ENCODE results near the gene NCLN. TPM values are rescaled to one million over a fixed set of nuclear protein-coding genes. Genes with fewer than 3 reads are reported as not detected.
A peak's percentile ranks its signal among the peaks of the same experiment; 100 is the strongest.

The NCLN gene
- total and polyA plus RNA-seq, 3 experiments from 2014 or later, result 47.4 to 96.0 (median 94.7) TPM

DNA sequence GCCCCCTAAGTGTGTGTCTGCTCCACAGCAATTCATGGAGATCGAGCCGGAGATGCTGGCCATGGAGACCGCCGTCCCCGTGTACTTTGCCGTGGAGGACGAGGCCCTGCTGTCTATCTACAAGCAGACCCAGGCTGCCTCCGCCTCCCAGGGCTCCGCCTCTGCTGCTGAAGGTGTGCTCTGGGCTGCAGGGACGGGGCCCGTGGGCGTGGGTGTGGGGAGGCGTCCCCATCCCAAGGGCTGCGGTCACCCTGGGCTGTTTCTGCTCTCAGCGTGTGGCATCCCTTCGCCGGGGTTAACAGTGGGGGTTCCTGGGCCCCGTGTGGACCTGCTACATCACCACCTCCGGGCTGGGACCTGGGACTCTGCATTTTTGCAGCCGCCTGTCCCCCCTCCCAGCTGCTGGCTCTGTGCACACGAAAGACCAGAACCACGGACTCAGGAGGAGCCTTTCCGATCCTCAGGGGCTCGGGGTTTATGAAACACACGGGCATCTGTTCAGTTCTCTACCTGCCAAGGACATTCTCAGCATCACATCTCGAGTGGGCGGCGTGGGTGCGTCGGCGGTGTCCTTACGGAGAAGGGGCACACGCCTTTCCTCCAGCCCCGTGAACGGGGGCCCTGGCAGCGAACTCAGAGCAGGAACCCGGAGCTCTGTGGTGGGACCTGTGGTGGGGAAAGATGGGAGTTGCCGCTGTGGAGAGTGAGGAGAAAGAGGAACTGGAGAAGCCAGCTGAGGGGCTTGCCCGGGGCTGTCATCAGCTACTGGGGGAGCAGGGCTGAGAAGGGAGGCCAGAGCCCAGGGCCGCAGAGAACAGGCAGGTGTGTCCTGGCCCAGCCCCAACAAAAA, 7.8 kb downstream of the NCLN start:
- Mint-ChIP-seq H3K4me3 (no peak overlapping the region), H3K27ac (no peak overlapping the region), H3K36me3 (peaks cover 0 to 38% (median 7%) of the 10 kb centered on the region in 3 donors), H3K27me3 (peaks cover 0 to 1% of the 10 kb centered on the region in 2 donors), H3K9me3 (no peaks in the 10 kb centered on the region), H3K4me1 (peaks cover 13 to 14% (median 14%) of the 10 kb centered on the region in 3 donors)
- H3K4me1 ChIP-seq (ENCODE audit: insufficient read depth, low read length), result peaks cover 11% of the 10 kb centered on the region
- ChIA-PET POLR2A (interaction anchor here (0.6 kb wide), 1 partner anchor 350 kb away, joined by 4 read pairs; no protein-coding TSS in a partner anchor), CTCF (interaction anchor here (1.0 kb wide), 1 partner anchor 9 kb away, joined by 3 read pairs; no protein-coding TSS in a partner anchor)
- no peak overlapping the region for H3K27ac ChIP-seq (ENCODE audit: low read depth, low read length)
- H3K9me3 ChIP-seq (ENCODE audit: low read length), result no peaks in the 10 kb centered on the region
- DNase-seq, result no peak
- no peak overlapping the region for H3K4me3 ChIP-seq (ENCODE audit: low read length)
- no peaks in the 10 kb centered on the region for H3K27me3 ChIP-seq (ENCODE audit: insufficient read depth, low read length, poor library complexity, severe bottlenecking)
- H3K36me3 ChIP-seq (ENCODE audit: insufficient read depth, low read length), result no peaks in the 10 kb centered on the region

DNA sequence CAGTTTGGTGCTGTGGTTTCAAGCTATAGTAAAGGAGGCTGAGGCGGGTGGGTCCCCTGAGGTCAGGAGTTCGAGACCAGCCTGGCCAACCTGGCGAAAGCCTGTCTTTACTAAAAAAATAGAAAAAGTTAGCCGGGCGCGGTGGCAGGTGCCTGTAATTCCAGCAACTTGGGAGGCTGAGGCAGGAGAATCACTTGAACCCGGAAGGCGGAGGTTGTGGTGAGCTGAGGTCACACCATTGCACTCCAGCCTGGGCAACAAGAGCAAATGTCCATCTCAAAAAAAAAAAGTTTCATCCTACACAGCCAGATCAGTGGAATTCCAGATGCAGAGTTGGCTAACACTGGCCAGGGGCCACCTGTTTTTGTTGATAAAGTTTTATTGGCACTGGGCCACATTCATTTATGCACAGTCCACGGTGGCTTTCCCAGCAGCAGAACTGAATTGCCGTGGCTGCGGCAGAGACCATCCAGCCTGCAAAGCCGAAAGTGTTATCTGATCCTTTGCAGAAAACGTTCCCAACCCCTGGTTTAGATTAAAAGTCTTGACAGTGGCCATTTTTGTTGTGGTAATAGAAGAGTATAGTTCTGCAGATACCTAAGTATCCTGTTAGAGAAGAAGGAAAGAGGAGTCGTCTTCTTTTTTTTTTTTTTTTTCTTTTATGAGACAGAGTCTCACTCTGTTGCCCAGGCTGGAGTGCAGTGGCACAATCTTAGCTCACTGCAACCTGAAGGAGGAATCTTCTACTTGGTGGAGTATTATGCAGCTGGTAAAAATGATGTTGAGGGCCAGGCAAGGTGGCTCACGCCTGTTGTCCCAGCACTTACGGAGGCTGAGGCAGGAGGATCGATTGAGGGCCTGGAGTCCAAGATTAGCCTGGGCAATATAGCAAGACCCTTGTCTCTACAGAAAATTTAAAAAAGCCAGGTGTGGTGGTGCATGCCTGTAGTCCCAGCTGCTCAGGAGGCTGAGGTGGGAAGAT, 8.7 kb downstream of the NCLN start:
- Mint-ChIP-seq H3K9me3 (no peaks in the 10 kb centered on the region), H3K4me1 (peaks cover 4 to 5% (median 5%) of the 10 kb centered on the region in 3 donors), H3K27me3 (peaks cover 0 to 1% of the 10 kb centered on the region in 2 donors), H3K27ac (peak overlapping the region in 2 of 8 donors; percentile 8 to 63), H3K36me3 (peaks cover 0 to 33% (median 7%) of the 10 kb centered on the region in 3 donors), H3K4me3 (peak overlapping the region in 1 of 7 donors; percentile 10)
- DNase-seq, result no peak
- Histone ChIP-seq H3K4me3 (ENCODE audit: low read length) (no peak overlapping the region), H3K27me3 (ENCODE audit: insufficient read depth, low read length, poor library complexity, severe bottlenecking) (no peaks in the 10 kb centered on the region), H3K9me3 (ENCODE audit: low read length) (no peaks in the 10 kb centered on the region), H3K27ac (ENCODE audit: low read depth, low read length) (no peak overlapping the region), H3K36me3 (ENCODE audit: insufficient read depth, low read length) (no peaks in the 10 kb centered on the region), H3K4me1 (ENCODE audit: insufficient read depth, low read length) (peaks cover 2% of the 10 kb centered on the region)
- POLR2A ChIA-PET, result interaction anchor here (0.6 kb wide), 2 partner anchors 55 to 351 kb away, joined by 4 read pairs; no protein-coding TSS in a partner anchor
- CTCF ChIA-PET, result interaction anchor here (0.7 to 1.0 kb wide), 2 partner anchors 8 to 252 kb away, joined by 3 to 4 read pairs; no protein-coding TSS in a partner anchor

DNA sequence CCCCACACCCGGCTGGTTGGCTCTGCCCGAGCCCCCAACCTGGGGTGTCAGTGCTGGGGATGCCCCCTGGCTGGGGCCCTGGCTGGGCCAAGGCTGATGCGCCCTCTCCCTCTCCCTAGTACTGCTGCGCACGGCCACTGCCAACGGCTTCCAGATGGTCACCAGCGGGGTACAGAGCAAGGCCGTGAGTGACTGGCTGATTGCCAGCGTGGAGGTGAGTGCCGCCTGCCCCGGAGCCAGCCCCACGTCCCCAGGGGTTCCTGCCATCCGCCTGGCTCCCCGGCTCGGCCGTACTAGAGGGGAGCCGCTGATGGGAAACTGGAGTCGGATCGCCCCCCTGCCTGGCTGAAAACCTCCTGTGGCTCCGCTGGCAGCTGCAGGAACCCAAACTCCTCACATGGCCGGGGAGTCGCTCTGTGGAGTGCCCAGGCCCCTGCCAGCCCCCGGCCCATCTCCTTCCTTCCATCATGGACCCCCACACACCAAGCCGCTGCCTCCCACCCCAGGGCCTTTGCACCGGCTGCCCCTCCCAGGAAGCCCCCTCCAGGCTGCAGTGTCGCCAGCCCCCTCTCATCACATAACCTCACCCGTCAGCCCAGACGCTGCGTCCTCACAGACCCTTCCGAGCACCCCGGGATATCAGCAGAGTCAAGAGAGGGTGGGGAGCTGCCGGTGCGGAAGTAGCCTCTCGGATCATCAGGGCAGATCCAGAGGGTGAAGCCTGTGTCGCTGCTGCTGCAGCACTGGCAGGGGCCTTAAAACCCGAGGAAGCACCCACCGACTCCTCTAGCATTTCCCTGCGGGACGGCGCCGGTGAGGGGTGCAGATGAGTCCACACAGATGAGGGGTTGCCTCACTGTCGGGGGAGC, 10.6 kb downstream of the NCLN start:
- H3K27ac ChIP-seq (ENCODE audit: low read depth, low read length), result no peak overlapping the region
- H3K4me1 ChIP-seq (ENCODE audit: insufficient read depth, low read length), result no peaks in the 10 kb centered on the region
- Mint-ChIP-seq H3K27ac (peak overlapping the region in 2 of 8 donors; percentile 29 to 64), H3K4me3 (no peak overlapping the region), H3K27me3 (peaks cover 0 to 1% of the 10 kb centered on the region in 2 donors), H3K4me1 (no peaks in the 10 kb centered on the region), H3K9me3 (no peaks in the 10 kb centered on the region), H3K36me3 (peaks cover 0 to 40% (median 5%) of the 10 kb centered on the region in 3 donors)
- H3K27me3 ChIP-seq (ENCODE audit: insufficient read depth, low read length, poor library complexity, severe bottlenecking), result no peaks in the 10 kb centered on the region
- no peaks in the 10 kb centered on the region for H3K36me3 ChIP-seq (ENCODE audit: insufficient read depth, low read length)
- no peak for DNase-seq
- POLR2A ChIA-PET, result no interaction called here
- CTCF ChIA-PET, result no interaction called here
- H3K4me3 ChIP-seq (ENCODE audit: low read length), result no peak overlapping the region
- H3K9me3 ChIP-seq (ENCODE audit: low read length), result no peaks in the 10 kb centered on the region

- Histone ChIP-seq H3K27me3 (ENCODE audit: insufficient read depth, low read length, poor library complexity, severe bottlenecking) (no peaks in the 10 kb centered on the region), H3K4me1 (ENCODE audit: insufficient read depth, low read length) (no peaks in the 10 kb centered on the region), H3K36me3 (ENCODE audit: insufficient read depth, low read length) (no peaks in the 10 kb centered on the region), H3K4me3 (ENCODE audit: low read length) (no peak overlapping the region), H3K27ac (ENCODE audit: low read depth, low read length) (no peak overlapping the region), H3K9me3 (ENCODE audit: low read length) (no peaks in the 10 kb centered on the region)
- Mint-ChIP-seq H3K27ac (peak overlapping the region in 2 of 8 donors; percentile 29 to 64), H3K36me3 (peaks cover 0 to 39% (median 5%) of the 10 kb centered on the region in 3 donors), H3K27me3 (peaks cover 0 to 1% of the 10 kb centered on the region in 2 donors), H3K9me3 (no peaks in the 10 kb centered on the region), H3K4me3 (no peak overlapping the region), H3K4me1 (no peaks in the 10 kb centered on the region)
- DNase-seq, result no peak
- POLR2A ChIA-PET, result no interaction called here
- CTCF ChIA-PET, result no interaction called here
Measured at GRCh38 chr19:3196933-3197205, 11.1 kb downstream of the NCLN start.

DNA sequence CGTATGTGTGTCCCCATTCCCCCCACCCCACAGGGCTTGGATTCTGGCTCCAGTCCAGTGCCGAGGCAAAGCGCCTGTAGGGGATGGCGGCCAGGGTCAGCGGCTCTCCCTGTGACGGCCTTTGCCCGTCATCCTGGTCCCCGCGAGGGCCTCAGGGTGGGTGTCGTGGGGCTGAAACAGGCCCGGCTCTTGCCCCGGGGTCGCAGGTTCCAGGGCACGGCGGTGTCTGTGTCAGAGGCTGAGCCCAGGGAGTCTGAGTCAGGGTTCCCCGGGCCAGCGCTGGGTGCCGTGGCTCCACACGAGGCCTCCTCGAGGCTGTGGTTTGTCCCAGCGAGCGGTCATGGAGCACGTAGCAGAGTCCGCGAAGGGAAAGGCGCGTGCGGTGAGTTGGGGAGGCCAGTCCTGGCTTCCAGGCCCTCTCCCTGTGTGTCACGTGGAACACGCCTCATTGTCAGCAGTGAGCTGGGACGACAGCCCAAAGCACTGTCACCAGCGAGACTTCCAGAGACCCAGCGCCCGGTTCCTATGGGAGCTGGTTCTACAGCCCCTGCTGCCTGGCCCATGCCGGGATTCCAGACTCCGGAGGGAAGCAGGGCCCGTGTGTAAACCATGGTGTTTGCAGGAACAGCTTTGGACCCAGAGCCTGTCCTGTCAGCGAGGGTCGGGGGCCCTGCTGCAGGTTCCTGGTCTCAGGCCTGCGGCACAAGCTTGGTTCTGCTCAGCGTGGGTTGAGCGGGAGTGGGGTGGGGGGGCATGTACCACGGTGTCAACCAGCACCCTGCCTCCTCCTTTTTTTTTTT, 13.4 kb downstream of the NCLN start:
- POLR2A ChIA-PET, result interaction anchor here (0.6 to 0.7 kb wide), 2 partner anchors 15 to 66 kb away, joined by 4 to 5 read pairs; no protein-coding TSS in a partner anchor

DNA sequence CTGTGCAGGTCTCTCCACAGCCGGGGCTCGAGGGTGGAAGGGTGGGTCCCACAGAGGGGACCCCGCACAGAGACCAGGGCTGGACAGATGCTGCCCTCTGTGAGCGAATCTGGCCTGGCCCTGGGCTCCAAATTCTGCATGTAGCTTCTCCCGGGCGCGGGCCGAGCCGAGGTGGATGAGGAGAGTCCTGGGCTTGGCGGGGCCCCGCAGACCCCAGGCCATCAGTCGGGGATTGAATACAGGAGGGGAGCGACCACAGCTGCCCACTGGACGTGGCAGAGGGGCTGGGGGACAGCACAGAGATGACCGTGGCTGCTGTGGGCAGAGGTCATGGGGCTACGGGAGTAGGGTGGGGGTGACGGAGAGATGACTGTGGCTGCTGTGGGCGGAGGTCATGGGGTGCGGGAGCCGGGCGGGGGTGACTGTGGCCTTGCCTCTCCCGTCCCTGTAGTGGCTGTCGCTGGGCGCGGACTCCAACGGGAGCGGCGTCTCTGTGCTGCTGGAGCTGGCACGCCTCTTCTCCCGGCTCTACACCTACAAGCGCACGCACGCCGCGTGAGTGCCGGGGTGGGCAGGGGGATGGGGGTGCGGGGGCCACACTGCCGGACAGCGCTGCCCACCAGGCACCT, 15.5 kb downstream of the NCLN start:
- Histone ChIP-seq H3K36me3 (ENCODE audit: insufficient read depth, low read length) (no peaks in the 10 kb centered on the region), H3K9me3 (ENCODE audit: low read length) (no peaks in the 10 kb centered on the region), H3K4me1 (ENCODE audit: insufficient read depth, low read length) (no peaks in the 10 kb centered on the region), H3K27me3 (ENCODE audit: insufficient read depth, low read length, poor library complexity, severe bottlenecking) (no peaks in the 10 kb centered on the region), H3K27ac (ENCODE audit: low read depth, low read length) (no peak overlapping the region), H3K4me3 (ENCODE audit: low read length) (no peak overlapping the region)
- POLR2A ChIA-PET, result no interaction called here
- Mint-ChIP-seq H3K27me3 (peaks cover 0 to 1% of the 10 kb centered on the region in 2 donors), H3K4me1 (no peaks in the 10 kb centered on the region), H3K36me3 (peaks cover 0 to 48% (median 0%) of the 10 kb centered on the region in 3 donors), H3K4me3 (no peak overlapping the region), H3K27ac (no peak overlapping the region), H3K9me3 (no peaks in the 10 kb centered on the region)
- DNase-seq, result no peak
- CTCF ChIA-PET, result no interaction called here

More for the DNA sequence above, 13.4 kb downstream of the NCLN start:
- Mint-ChIP-seq H3K36me3 (peaks cover 0 to 46% (median 5%) of the 10 kb centered on the region in 3 donors), H3K4me1 (no peaks in the 10 kb centered on the region), H3K27ac (no peak overlapping the region), H3K9me3 (no peaks in the 10 kb centered on the region), H3K27me3 (peaks cover 0 to 1% of the 10 kb centered on the region in 2 donors), H3K4me3 (no peak overlapping the region)
- H3K27ac ChIP-seq (ENCODE audit: low read depth, low read length), result no peak overlapping the region
- no peaks in the 10 kb centered on the region for H3K4me1 ChIP-seq (ENCODE audit: insufficient read depth, low read length)
- peak in 1 of 5 donors; percentile 46 for DNase-seq
- H3K27me3 ChIP-seq (ENCODE audit: insufficient read depth, low read length, poor library complexity, severe bottlenecking), result no peaks in the 10 kb centered on the region
- H3K4me3 ChIP-seq (ENCODE audit: low read length), result no peak overlapping the region
- H3K9me3 ChIP-seq (ENCODE audit: low read length), result no peaks in the 10 kb centered on the region
- H3K36me3 ChIP-seq (ENCODE audit: insufficient read depth, low read length), result no peaks in the 10 kb centered on the region
- CTCF ChIA-PET, result interaction anchor here (0.9 kb wide), 1 partner anchor 12 kb away, joined by 3 read pairs; no protein-coding TSS in a partner anchor

Measured in CD8-positive, alpha-beta memory T cell (primary cell).